Activated CD4-positive, alpha-beta T cell treated with anti-CD3 and anti-CD28 coated beads, Interleukin-2, amount 10 ng/mL, durations not matched to agents 7 days and 5 days (primary cell): Measurements from ENCODE around the gene DBN1. TPM values are rescaled to one million over a fixed set of nuclear protein-coding genes. Genes with fewer than 3 reads are reported as not detected.

ENCODE experiments used
- CTCF ChIA-PET: fragments of 350-600 bp; sonication (Branson Sonifier 250); formaldehyde crosslinking; loops from one replicate; lab custom pipeline; 2021; ENCODE audit warnings: antibody characterized with exemption; lab: Charles Lee
- POLR2A ChIA-PET: fragments of 350-600 bp; sonication (Branson Sonifier 250); formaldehyde crosslinking; loops from one replicate; lab custom pipeline; 2021; ENCODE audit warnings: antibody characterized with exemption; lab: Charles Lee
- DNase-seq: peaks from one replicate; pipeline ENCODE4 v3.0.0-alpha.2; 2020
- H3K27ac Mint-ChIP-seq: one replicate; pipeline ENCODE4 v1.8.0; 2021; ENCODE audit warnings: mild to moderate bottlenecking, moderate library complexity, mixed read lengths
- H3K27me3 Mint-ChIP-seq: one replicate; pipeline ENCODE4 v1.8.0; 2021; ENCODE audit warnings: mixed read lengths
- H3K36me3 Mint-ChIP-seq: one replicate; pipeline ENCODE4 v1.8.0; 2021; ENCODE audit warnings: low read depth, mixed read lengths
- H3K4me1 Mint-ChIP-seq: one replicate; pipeline ENCODE4 v1.8.0; 2021; ENCODE audit warnings: mixed read lengths
- H3K4me3 Mint-ChIP-seq: one replicate; pipeline ENCODE4 v1.8.0; 2021; ENCODE audit warnings: mild to moderate bottlenecking, moderate library complexity, mixed read lengths
- H3K9me3 Mint-ChIP-seq: one replicate; pipeline ENCODE4 v1.8.0; 2021; ENCODE audit warnings: mixed read lengths
- total RNA-seq, 2 experiments: library from RNA; stranded (reverse); gene quantifications; one replicate each; pipeline ENCODE4 v1.2.3, GENCODE V29; 2021

The DBN1 gene
- total RNA-seq, 2 experiments from 2014 or later, result 4.2 to 4.8 TPM

GRCh38 chr5:177484902-177485549 is 11.6 kb upstream of the DBN1 start:
- CTCF ChIA-PET, result interaction anchor here (0.6 to 1.3 kb wide), 3 partner anchors 9 to 941 kb away, joined by 3 read pairs; no protein-coding TSS in a partner anchor
- Mint-ChIP-seq H3K4me1 (peaks cover 3% of the 10 kb centered on the region), H3K27ac (no peak overlapping the region), H3K9me3 (no peaks in the 10 kb centered on the region), H3K4me3 (no peak overlapping the region), H3K36me3 (peaks cover 3% of the 10 kb centered on the region), H3K27me3 (no peaks in the 10 kb centered on the region)
- no peak for DNase-seq
- POLR2A ChIA-PET, result no interaction called here

- H3K36me3 Mint-ChIP-seq, result peaks cover 2% of the 10 kb centered on the region
- ChIA-PET POLR2A (no interaction called here), CTCF (interaction anchor here (1.2 to 1.3 kb wide), 2 partner anchors 10 to 12 kb away, joined by 3 read pairs; no protein-coding TSS in a partner anchor)
- no peaks in the 10 kb centered on the region for H3K9me3 Mint-ChIP-seq
- H3K4me1 Mint-ChIP-seq, result peaks cover 9% of the 10 kb centered on the region
- DNase-seq, result no peak
- no peak overlapping the region for H3K27ac Mint-ChIP-seq
- H3K27me3 Mint-ChIP-seq, result no peaks in the 10 kb centered on the region
- H3K4me3 Mint-ChIP-seq, result no peak overlapping the region
Observed at GRCh38 chr5:177483994-177484901, 10.8 kb upstream of the DBN1 start.

GRCh38 chr5:177483042-177483441 is 9.6 kb upstream of the DBN1 start:
- H3K9me3 Mint-ChIP-seq, result no peaks in the 10 kb centered on the region
- peaks cover 21% of the 10 kb centered on the region for H3K4me1 Mint-ChIP-seq
- no peak for DNase-seq
- peaks cover 4% of the 10 kb centered on the region for H3K36me3 Mint-ChIP-seq
- H3K27me3 Mint-ChIP-seq, result no peaks in the 10 kb centered on the region
- ChIA-PET POLR2A (no interaction called here), CTCF (interaction anchor here (0.8 kb wide), 1 partner anchor 94 kb away, joined by 3 read pairs; no protein-coding TSS in a partner anchor)
- no peak overlapping the region for H3K4me3 Mint-ChIP-seq
- H3K27ac Mint-ChIP-seq, result no peak overlapping the region

- Mint-ChIP-seq H3K4me1 (peaks cover 26% of the 10 kb centered on the region), H3K27me3 (no peaks in the 10 kb centered on the region), H3K36me3 (peaks cover 4% of the 10 kb centered on the region), H3K27ac (no peak overlapping the region), H3K4me3 (no peak overlapping the region), H3K9me3 (no peaks in the 10 kb centered on the region)
- no peak for DNase-seq
- ChIA-PET CTCF (interaction anchor here (0.8 to 46.8 kb wide), 3 partner anchors 15 to 93 kb away, joined by 3 to 1643 read pairs (median 3); partner anchors contain the start of genes F12, GRK6, PDLIM7 and PFN3), POLR2A (no interaction called here)
Observed at GRCh38 chr5:177482359-177482795, 8.9 kb upstream of the DBN1 start.

GRCh38 chr5:177479774-177480173 is 6.3 kb upstream of the DBN1 start:
- peaks cover 3% of the 10 kb centered on the region for H3K27me3 Mint-ChIP-seq
- peak overlapping the region; percentile 91 for H3K27ac Mint-ChIP-seq
- no peaks in the 10 kb centered on the region for H3K9me3 Mint-ChIP-seq
- H3K36me3 Mint-ChIP-seq, result peaks cover 2% of the 10 kb centered on the region
- ChIA-PET CTCF (interaction anchor here (0.6 to 46.8 kb wide), 6 partner anchors 17 to 368 kb away, joined by 3 to 1643 read pairs (median 4); partner anchors contain the start of genes F12, GRK6, PFN3 and SLC34A1), POLR2A (interaction anchor here (0.6 kb wide), 1 partner anchor 8 kb away, joined by 3 read pairs; no protein-coding TSS in a partner anchor)
- no peak overlapping the region for H3K4me3 Mint-ChIP-seq
- peaks cover 41% of the 10 kb centered on the region for H3K4me1 Mint-ChIP-seq
- DNase-seq, result no peak

GRCh38 chr5:177478711-177479646 is 5.5 kb upstream of the DBN1 start:
- H3K27ac Mint-ChIP-seq, result peak overlapping the region; percentile 91
- peaks cover 11% of the 10 kb centered on the region for H3K27me3 Mint-ChIP-seq
- H3K4me1 Mint-ChIP-seq, result peaks cover 49% of the 10 kb centered on the region
- ChIA-PET CTCF (interaction anchor here (1.1 to 46.8 kb wide), 8 partner anchors 11 to 70 kb away, joined by 3 to 1643 read pairs (median 5); partner anchors contain the start of genes F12, GRK6, PFN3 and SLC34A1), POLR2A (interaction anchor here (0.6 kb wide), 1 partner anchor 8 kb away, joined by 3 read pairs; no protein-coding TSS in a partner anchor)
- H3K9me3 Mint-ChIP-seq, result no peaks in the 10 kb centered on the region
- peak; percentile 42 for DNase-seq
- H3K36me3 Mint-ChIP-seq, result peaks cover 2% of the 10 kb centered on the region
- no peak overlapping the region for H3K4me3 Mint-ChIP-seq

GRCh38 chr5:177477701-177478477 is 4.5 kb upstream of the DBN1 start:
- Mint-ChIP-seq H3K4me1 (peaks cover 51% of the 10 kb centered on the region), H3K27ac (peak overlapping the region; percentile 91), H3K27me3 (peaks cover 13% of the 10 kb centered on the region), H3K4me3 (no peak overlapping the region), H3K9me3 (no peaks in the 10 kb centered on the region), H3K36me3 (peaks cover 2% of the 10 kb centered on the region)
- ChIA-PET POLR2A (interaction anchor here (0.7 kb wide), 1 partner anchor 166 kb away, joined by 4 read pairs; no protein-coding TSS in a partner anchor), CTCF (interaction anchor here (1.4 to 46.8 kb wide), 10 partner anchors 10 to 69 kb away, joined by 3 to 1643 read pairs (median 6); partner anchors contain the start of genes F12, GRK6, PFN3 and SLC34A1)
- no peak for DNase-seq

GRCh38 chr5:177476531-177477233 is 3.2 kb upstream of the DBN1 start:
- ChIA-PET CTCF (interaction anchor here (1.0 to 46.8 kb wide), 7 partner anchors 9 to 167 kb away, joined by 3 to 1643 read pairs (median 5); partner anchors contain the start of genes F12, GRK6, PFN3 and SLC34A1), POLR2A (no interaction called here)
- DNase-seq, result no peak
- H3K4me1 Mint-ChIP-seq, result peaks cover 56% of the 10 kb centered on the region
- peaks cover 2% of the 10 kb centered on the region for H3K36me3 Mint-ChIP-seq
- H3K9me3 Mint-ChIP-seq, result no peaks in the 10 kb centered on the region
- H3K27me3 Mint-ChIP-seq, result peaks cover 13% of the 10 kb centered on the region
- no peak overlapping the region for H3K4me3 Mint-ChIP-seq
- H3K27ac Mint-ChIP-seq, result no peak overlapping the region

- ChIA-PET POLR2A (no interaction called here), CTCF (interaction anchor here (0.7 to 46.8 kb wide), 8 partner anchors 12 to 67 kb away, joined by 3 to 1643 read pairs (median 4); partner anchors contain the start of genes F12, GRK6, PFN3 and SLC34A1)
- peaks cover 59% of the 10 kb centered on the region for H3K4me1 Mint-ChIP-seq
- peak overlapping the region; percentile 58 for H3K27ac Mint-ChIP-seq
- H3K9me3 Mint-ChIP-seq, result no peaks in the 10 kb centered on the region
- DNase-seq, result no peak
- H3K36me3 Mint-ChIP-seq, result peaks cover 2% of the 10 kb centered on the region
- H3K27me3 Mint-ChIP-seq, result peaks cover 13% of the 10 kb centered on the region
- no peak overlapping the region for H3K4me3 Mint-ChIP-seq
Observed at GRCh38 chr5:177475563-177476427, 2.4 kb upstream of the DBN1 start.
